CD4-positive, alpha-beta T cell treated with Interleukin-15 for 4 hours (primary cell): ENCODE results near the gene TUBA4A.

Experiments used
- DNase-seq: peaks from one replicate; pipeline ENCODE4 v3.0.0-alpha.2; 2020; ENCODE audit warnings: low spot score

TUBA4A gene

GRCh38 chr2:219286436-219287115 is 32.9 kb upstream of the TUBA4A start:
- DNase-seq, result no peak

GRCh38 chr2:219285894-219286425 is 32.2 kb upstream of the TUBA4A start:
- no peak for DNase-seq

GRCh38 chr2:219285373-219285735 is 31.6 kb upstream of the TUBA4A start:
- no peak for DNase-seq

GRCh38 chr2:219284501-219285372 is 31.0 kb upstream of the TUBA4A start:
- DNase-seq, result no peak

- DNase-seq, result no peak
These were observed 29.3 kb upstream of the TUBA4A start for GRCh38 chr2:219282943-219283581.

GRCh38 chr2:219282375-219282774 is 28.7 kb upstream of the TUBA4A start:
- no peak for DNase-seq

- no peak for DNase-seq
These were observed 27.9 kb upstream of the TUBA4A start for GRCh38 chr2:219281588-219281987.

GRCh38 chr2:219280651-219281050 is 26.9 kb upstream of the TUBA4A start:
- no peak for DNase-seq

GRCh38 chr2:219279916-219280516 is 26.3 kb upstream of the TUBA4A start:
- DNase-seq, result no peak

GRCh38 chr2:219279151-219279915 is 25.6 kb upstream of the TUBA4A start, which contains the start of gene DNAJB2:
TSS of gene DNAJB2 (plus strand) at chr2:219279366. CDS start at chr2:219279834, 468 bp downstream.
- DNase-seq, result peak; percentile 98

- no peak for DNase-seq
These were observed 25.0 kb upstream of the TUBA4A start for GRCh38 chr2:219278655-219279150.

GRCh38 chr2:219277703-219278654 is 24.3 kb upstream of the TUBA4A start:
- peak; percentile 75 for DNase-seq

- no peak for DNase-seq
These were observed 20.7 kb upstream of the TUBA4A start for GRCh38 chr2:219274361-219274921.

GRCh38 chr2:219273937-219274336 is 20.2 kb upstream of the TUBA4A start:
- no peak for DNase-seq

- no peak for DNase-seq
These were observed 19.3 kb upstream of the TUBA4A start for GRCh38 chr2:219272995-219273394.

GRCh38 chr2:219272356-219272755 is 18.6 kb upstream of the TUBA4A start:
- no peak for DNase-seq

GRCh38 chr2:219271021-219271420 is 17.3 kb upstream of the TUBA4A start:
- no peak for DNase-seq

- DNase-seq, result no peak
These were observed 16.3 kb upstream of the TUBA4A start for GRCh38 chr2:219270055-219270372.

GRCh38 chr2:219269362-219270054 is 15.8 kb upstream of the TUBA4A start:
- DNase-seq, result no peak
